HEK293 (cell line): Measurements from ENCODE around the gene CFAP44.

ENCODE experiments used
- CTCF ChIA-PET: fragments of 350-600 bp; formaldehyde crosslinking; extraction: SDS; loops from one replicate; lab custom pipeline; 2021; ENCODE audit warnings: antibody characterized with exemption; lab: Yijun Ruan, JAX
- POLR2A ChIA-PET: fragments of 300-600 bp; formaldehyde crosslinking; extraction: SDS; loops from one replicate; lab custom pipeline; 2020; ENCODE audit warnings: antibody characterized with exemption, inconsistent platforms; lab: Yijun Ruan, JAX
- H3K27ac ChIP-seq: fragments of 200-500 bp; sonication (Bioruptor generic); 2 replicates; pipeline ENCODE4 v1.5.1; 2014; ENCODE audit warnings: low read depth, low read length, control low read depth, inconsistent platforms; ENCODE audit errors: extremely low read depth
- H3K36me3 ChIP-seq, 2 experiments: fragments of 200-500 bp in 1 of 2; sonication (Bioruptor generic) in 1 of 2; 1 replicate in 1 of 2; 2 replicates in 1 of 2; pipeline ENCODE4 v1.5.1; 2014 to 2017; ENCODE audit warnings: inconsistent platforms in 2 of 2, low read length in 2 of 2; ENCODE audit not compliant: control insufficient read depth in 2 of 2, insufficient read depth in 1 of 2
- H3K4me1 ChIP-seq: fragments of 200-500 bp; sonication (Bioruptor generic); 2 replicates; pipeline ENCODE4 v1.5.1; 2014; ENCODE audit warnings: mild to moderate bottlenecking, low read length, inconsistent platforms; ENCODE audit not compliant: control insufficient read depth, insufficient read depth
- H3K4me3 ChIP-seq: 2 replicates; pipeline ENCODE4 v1.5.1; 2011; ENCODE audit warnings: low read depth, mild to moderate bottlenecking, control low read depth, low read length, moderate library complexity
- H3K9me3 ChIP-seq: fragments of 200-500 bp; sonication (Bioruptor generic); 2 replicates; pipeline ENCODE4 v1.5.1; 2014; ENCODE audit warnings: low read depth, low read length, inconsistent platforms; ENCODE audit not compliant: control insufficient read depth, insufficient read depth
- AEBP2 ChIP-seq: fragments of 450-650 bp; formaldehyde crosslinking; IDR thresholded peaks from 2 replicates; pipeline ENCODE4 v1.5.1; 2016; ENCODE audit warnings: missing biosample characterization, missing genetic modification characterization, borderline replicate concordance
- BCL6B ChIP-seq: fragments of 450-650 bp; formaldehyde crosslinking; IDR thresholded peaks from 2 replicates; pipeline ENCODE4 v1.5.1; 2017; ENCODE audit warnings: missing biosample characterization, missing genetic modification characterization
- GFI1B ChIP-seq: fragments of 450-650 bp; formaldehyde crosslinking; IDR thresholded peaks from 2 replicates; pipeline ENCODE4 v1.5.1; 2016; ENCODE audit warnings: missing biosample characterization, missing genetic modification characterization
- HOXA7 ChIP-seq: sonication (generic); formaldehyde crosslinking; IDR thresholded peaks from 2 replicates; pipeline ENCODE4 v1.8.1; 2022; ENCODE audit warnings: missing genetic modification reagents, borderline replicate concordance
- HOXC10 ChIP-seq: sonication (generic); formaldehyde crosslinking; IDR thresholded peaks from 2 replicates; pipeline ENCODE4 v1.8.1; 2023; ENCODE audit warnings: mild to moderate bottlenecking, missing genetic modification reagents
- MYNN ChIP-seq: fragments of 450-650 bp; formaldehyde crosslinking; IDR thresholded peaks from 2 replicates; pipeline ENCODE4 v1.5.1; 2016; ENCODE audit warnings: missing biosample characterization, missing genetic modification characterization, borderline replicate concordance
- PRDM2 ChIP-seq: fragments of 450-650 bp; formaldehyde crosslinking; IDR thresholded peaks from 2 replicates; pipeline ENCODE4 v1.5.1; 2016; ENCODE audit warnings: missing biosample characterization, missing genetic modification characterization, borderline replicate concordance
- RBAK ChIP-seq: fragments of 450-650 bp; formaldehyde crosslinking; IDR thresholded peaks from 2 replicates; pipeline ENCODE4 v1.5.1; 2016; ENCODE audit warnings: missing biosample characterization, missing genetic modification characterization
- ZBTB7A ChIP-seq: fragments of 450-650 bp; formaldehyde crosslinking; IDR thresholded peaks from 2 replicates; pipeline ENCODE4 v1.5.1; 2016; ENCODE audit warnings: low read depth, missing biosample characterization, missing genetic modification characterization
- ZBTB8A ChIP-seq: fragments of 450-650 bp; formaldehyde crosslinking; IDR thresholded peaks from 2 replicates; pipeline ENCODE4 v1.5.1; 2016; ENCODE audit warnings: missing biosample characterization, missing genetic modification characterization
- ZFHX2 ChIP-seq: fragments of 450-650 bp; formaldehyde crosslinking; conservative IDR thresholded peaks from 2 replicates; pipeline ENCODE4 v1.5.1; 2016; ENCODE audit warnings: missing biosample characterization, missing genetic modification characterization
- ZNF140 ChIP-seq: fragments of 450-650 bp; formaldehyde crosslinking; IDR thresholded peaks from 2 replicates; pipeline ENCODE4 v1.5.1; 2016; ENCODE audit warnings: missing biosample characterization, missing genetic modification characterization
- ZNF37A ChIP-seq: fragments of 450-650 bp; IDR thresholded peaks from 2 replicates; pipeline ENCODE4 v1.5.1; 2018; ENCODE audit warnings: missing biosample characterization, missing genetic modification characterization
- ZNF416 ChIP-seq: fragments of 450-650 bp; formaldehyde crosslinking; IDR thresholded peaks from 2 replicates; pipeline ENCODE4 v1.5.1; 2016; ENCODE audit warnings: missing biosample characterization, missing genetic modification characterization
- ZNF449 ChIP-seq: fragments of 450-650 bp; formaldehyde crosslinking; IDR thresholded peaks from 2 replicates; pipeline ENCODE4 v1.5.1; 2017; ENCODE audit warnings: missing biosample characterization, mild to moderate bottlenecking, missing genetic modification characterization, moderate library complexity
- ZNF585B ChIP-seq: fragments of 450-650 bp; formaldehyde crosslinking; IDR thresholded peaks from 2 replicates; pipeline ENCODE4 v1.5.1; 2016; ENCODE audit warnings: missing biosample characterization, missing genetic modification characterization
- ZNF621 ChIP-seq: fragments of 450-650 bp; formaldehyde crosslinking; IDR thresholded peaks from 2 replicates; pipeline ENCODE4 v1.5.1; 2017; ENCODE audit warnings: missing biosample characterization, missing genetic modification characterization
- ZNF843 ChIP-seq: fragments of 450-650 bp; formaldehyde crosslinking; IDR thresholded peaks from 2 replicates; pipeline ENCODE4 v1.5.1; 2016; ENCODE audit warnings: missing biosample characterization, missing genetic modification characterization
- ZSCAN4 ChIP-seq: fragments of 450-650 bp; formaldehyde crosslinking; IDR thresholded peaks from 2 replicates; pipeline ENCODE4 v1.5.1; 2017; ENCODE audit warnings: missing biosample characterization, missing genetic modification characterization

Gene CFAP44

GRCh38 chr3:113409676-113410075 is 31.6 kb downstream of the CFAP44 start:
- CTCF ChIA-PET: no interaction called here
- no peak overlapping the region for H3K27ac ChIP-seq
- no peak overlapping the region for H3K4me3 ChIP-seq
- peaks cover 0 to under 1% of the 10 kb centered on the region in 2 experiments; a peak in 1 of 3 replicates for H3K36me3 ChIP-seq
- H3K9me3 ChIP-seq: no peaks in the 10 kb centered on the region
- POLR2A ChIA-PET: no interaction called here
- no peaks in the 10 kb centered on the region for H3K4me1 ChIP-seq
- no peak for TF ChIP-seq RBAK (tag by site-specific recombination)
- TF ChIP-seq AEBP2: no peak
- TF ChIP-seq ZNF621 (tag by site-specific recombination): no peak
- no peak for TF ChIP-seq ZNF416 (tag by site-specific recombination)
- TF ChIP-seq MYNN (tag by site-specific recombination): no peak
- TF ChIP-seq ZNF585B (tag by site-specific recombination): no peak
- TF ChIP-seq ZNF843 (tag by site-specific recombination): no peak
- TF ChIP-seq ZNF37A: no peak
- TF ChIP-seq BCL6B (tag by site-specific recombination): no peak
- TF ChIP-seq ZBTB8A: no peak

GRCh38 chr3:113405180-113405579 is 36.1 kb downstream of the CFAP44 start:
- Histone ChIP-seq H3K27ac (no peak overlapping the region), H3K4me3 (no peak overlapping the region), H3K9me3 (no peaks in the 10 kb centered on the region), H3K36me3 (peaks cover 0 to 26% of the 10 kb centered on the region in 2 experiments; a peak in 1 of 3 replicates), H3K4me1 (no peaks in the 10 kb centered on the region)
- ChIA-PET CTCF (no interaction called here), POLR2A (no interaction called here)
- TF ChIP-seq ZNF449 (tag by site-specific recombination) (no peak), PRDM2 (tag by site-specific recombination) (no peak), AEBP2 (no peak), HOXC10 (no peak), ZSCAN4 (no peak), ZNF140 (tag by site-specific recombination) (no peak), HOXA7 (CRISPR knock-in tag) (no peak), GFI1B (tag by site-specific recombination) (no peak), ZBTB7A (no peak), ZFHX2 (no peak)
